Bronchial epithelial cell (primary cell): ENCODE results near the gene ATP13A4. TPM values are rescaled to one million over a fixed set of nuclear protein-coding genes. Genes with fewer than 3 reads are reported as not detected.

Experiments
- DNase-seq: peaks from one replicate; pipeline ENCODE4 v3.0.0-alpha.2; 2010; ENCODE audit warnings: low read depth
- FAIRE-seq: peaks from 2 replicates; lab custom pipeline; 2011; peaks lifted over from hg19 to GRCh38; lab: Jason Lieb, UNC
- H3K27me3 ChIP-seq: 2 replicates; pipeline ENCODE4 v1.5.1; 2011; ENCODE audit warnings: low read length; ENCODE audit not compliant: control insufficient read depth, insufficient read depth
- H3K36me3 ChIP-seq: 2 replicates; pipeline ENCODE4 v1.5.1; 2011; ENCODE audit warnings: low read length; ENCODE audit not compliant: control insufficient read depth, insufficient read depth
- H3K4me3 ChIP-seq: 2 replicates; pipeline ENCODE4 v1.5.1; 2011; ENCODE audit warnings: mild to moderate bottlenecking, low read depth, low read length, control low read depth
- total RNA-seq: library from RNA; depleted of rRNA; stranded (reverse); fragments of >200 nt; gene quantifications from 2 replicates; pipeline ENCODE4 v1.2.1, GENCODE V29; 2014
- TF ChIP-seq, protein P1 (sequence below): IDR thresholded peaks from 2 replicates; pipeline ENCODE4 v1.5.1; 2011; ENCODE audit warnings: mild to moderate bottlenecking, moderate library complexity, low read length, control low read depth, inconsistent platforms; ENCODE audit not compliant: insufficient read depth, severe bottlenecking

Gene ATP13A4
- total RNA-seq, 1 donor from 2014 or later: 4.2 TPM

DNA sequence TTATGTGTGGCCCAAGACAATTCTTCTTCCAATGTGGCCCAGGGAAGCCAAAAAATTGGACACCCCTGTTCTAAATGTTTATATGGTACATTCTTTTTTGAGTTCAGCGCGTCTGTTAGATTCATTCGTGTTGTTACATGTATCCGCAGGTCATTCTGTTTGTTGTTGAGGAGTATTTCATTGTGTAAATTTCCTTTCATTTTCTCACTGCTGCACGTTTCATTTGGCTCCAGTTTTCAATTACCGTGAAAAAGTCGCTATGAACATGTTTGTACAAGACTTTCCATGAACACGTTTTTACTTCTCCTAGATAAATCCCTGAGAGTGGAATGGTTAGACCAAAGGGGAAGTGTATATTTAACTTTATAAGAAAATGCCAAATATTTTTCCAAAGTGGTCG lies 30.8 kb upstream of the ATP13A4 start:
- TF ChIP-seq, protein P1, sequence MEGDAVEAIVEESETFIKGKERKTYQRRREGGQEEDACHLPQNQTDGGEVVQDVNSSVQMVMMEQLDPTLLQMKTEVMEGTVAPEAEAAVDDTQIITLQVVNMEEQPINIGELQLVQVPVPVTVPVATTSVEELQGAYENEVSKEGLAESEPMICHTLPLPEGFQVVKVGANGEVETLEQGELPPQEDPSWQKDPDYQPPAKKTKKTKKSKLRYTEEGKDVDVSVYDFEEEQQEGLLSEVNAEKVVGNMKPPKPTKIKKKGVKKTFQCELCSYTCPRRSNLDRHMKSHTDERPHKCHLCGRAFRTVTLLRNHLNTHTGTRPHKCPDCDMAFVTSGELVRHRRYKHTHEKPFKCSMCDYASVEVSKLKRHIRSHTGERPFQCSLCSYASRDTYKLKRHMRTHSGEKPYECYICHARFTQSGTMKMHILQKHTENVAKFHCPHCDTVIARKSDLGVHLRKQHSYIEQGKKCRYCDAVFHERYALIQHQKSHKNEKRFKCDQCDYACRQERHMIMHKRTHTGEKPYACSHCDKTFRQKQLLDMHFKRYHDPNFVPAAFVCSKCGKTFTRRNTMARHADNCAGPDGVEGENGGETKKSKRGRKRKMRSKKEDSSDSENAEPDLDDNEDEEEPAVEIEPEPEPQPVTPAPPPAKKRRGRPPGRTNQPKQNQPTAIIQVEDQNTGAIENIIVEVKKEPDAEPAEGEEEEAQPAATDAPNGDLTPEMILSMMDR: no peak
- FAIRE-seq: peak; percentile 84
- no peaks in the 10 kb centered on the region for H3K27me3 ChIP-seq
- peak; percentile 95 for DNase-seq
- H3K36me3 ChIP-seq: no peaks in the 10 kb centered on the region
- peak overlapping the region; percentile 15 for H3K4me3 ChIP-seq

DNA sequence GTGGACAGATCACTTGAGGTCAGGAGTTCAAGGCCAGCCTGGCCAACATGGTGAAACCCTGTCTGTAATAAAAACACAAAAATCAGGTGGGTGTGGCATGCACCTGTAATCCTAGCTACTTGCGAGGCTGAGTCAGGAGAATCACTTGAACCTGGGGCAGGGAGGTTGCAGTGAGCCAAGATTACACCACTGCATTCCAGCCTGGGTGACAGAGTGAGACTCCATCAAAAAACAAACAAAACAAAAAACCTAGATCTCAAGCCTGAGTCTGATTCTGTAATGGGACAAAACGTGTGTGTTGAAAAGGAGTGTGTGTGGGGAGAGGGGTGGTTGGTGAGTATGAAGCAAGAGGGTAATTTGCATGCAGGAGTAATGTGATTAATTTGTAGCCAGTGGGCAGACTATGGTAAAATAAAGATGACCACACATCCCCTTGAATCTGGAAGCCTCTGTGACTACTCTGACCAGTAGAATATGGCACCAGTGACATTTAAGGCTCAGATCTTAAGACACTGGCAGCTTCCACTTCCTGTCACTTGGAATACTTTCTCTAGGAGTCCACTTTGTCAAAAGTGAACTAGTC lies 19.9 kb upstream of the ATP13A4 start:
- H3K27me3 ChIP-seq: no peaks in the 10 kb centered on the region
- peak; percentile 39 for DNase-seq
- TF ChIP-seq, protein P1: no peak
- no peak for FAIRE-seq
- no peaks in the 10 kb centered on the region for H3K36me3 ChIP-seq
- no peak overlapping the region for H3K4me3 ChIP-seq

DNA sequence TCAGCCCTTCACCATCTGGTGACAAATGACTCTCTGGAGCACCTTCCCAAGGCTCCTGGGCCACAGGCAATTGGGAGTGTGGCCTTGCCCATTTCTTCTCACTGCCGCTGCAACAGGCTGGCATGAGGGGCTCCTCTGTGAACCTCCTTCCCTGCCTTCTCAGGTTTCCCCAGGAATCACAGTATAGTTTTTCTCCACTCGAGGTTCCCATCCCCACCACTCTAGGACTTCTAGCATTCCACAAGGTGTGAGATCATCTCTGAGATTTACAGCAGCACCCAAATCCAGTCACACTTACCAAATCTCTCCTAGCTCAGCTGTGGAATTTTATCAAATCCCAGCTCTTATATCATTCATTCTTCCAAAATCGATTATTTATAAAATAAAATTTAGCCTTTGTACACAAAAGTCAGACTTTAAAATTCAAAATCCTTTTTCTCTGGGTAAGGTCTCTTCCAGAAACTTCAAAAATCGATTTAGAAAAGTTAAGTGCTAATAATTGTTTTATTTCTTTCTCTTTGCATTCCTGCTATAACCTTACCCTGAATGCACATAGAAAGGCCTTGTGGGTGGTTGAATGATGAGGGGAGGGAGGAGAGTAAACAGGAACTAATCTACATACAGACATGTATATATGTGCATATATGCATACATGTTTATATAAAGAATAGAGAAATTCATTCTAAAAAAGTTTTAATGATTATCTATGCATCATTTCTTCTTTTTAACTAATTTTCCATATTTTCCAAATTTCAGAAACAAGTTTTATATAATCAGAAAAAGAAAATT lies 18.9 kb upstream of the ATP13A4 start:
- no peaks in the 10 kb centered on the region for H3K27me3 ChIP-seq
- TF ChIP-seq, protein P1: no peak
- FAIRE-seq: no peak
- no peak overlapping the region for H3K4me3 ChIP-seq
- no peak for DNase-seq
- H3K36me3 ChIP-seq: no peaks in the 10 kb centered on the region

DNA sequence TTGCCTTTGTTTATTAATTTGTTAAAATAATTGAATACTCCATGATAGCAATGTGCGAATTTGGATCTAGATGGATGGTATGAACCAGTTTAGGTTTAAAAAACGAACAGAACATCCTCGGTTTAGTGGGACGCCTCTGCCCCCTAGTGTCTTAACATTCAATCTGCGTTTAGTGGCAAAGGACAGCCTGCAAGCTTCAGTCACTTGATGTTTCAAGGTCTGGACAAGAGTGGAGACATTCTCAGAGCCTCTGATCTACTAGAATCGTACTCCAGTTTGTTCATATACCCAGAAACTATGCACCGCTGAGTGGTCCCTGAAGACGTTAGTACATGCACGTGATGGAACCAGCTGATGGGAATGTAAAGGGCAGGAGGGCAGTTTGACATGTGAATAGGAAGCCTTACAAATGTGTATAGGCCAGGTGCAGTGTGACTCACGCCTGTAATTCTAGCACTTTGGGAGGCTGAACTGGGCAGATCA lies 17.8 kb upstream of the ATP13A4 start:
- Histone ChIP-seq H3K4me3 (no peak overlapping the region), H3K36me3 (no peaks in the 10 kb centered on the region), H3K27me3 (no peaks in the 10 kb centered on the region)
- TF ChIP-seq, protein P1: peak; percentile 84
- FAIRE-seq (peak; percentile 86), DNase-seq (peak; percentile 61)

DNA sequence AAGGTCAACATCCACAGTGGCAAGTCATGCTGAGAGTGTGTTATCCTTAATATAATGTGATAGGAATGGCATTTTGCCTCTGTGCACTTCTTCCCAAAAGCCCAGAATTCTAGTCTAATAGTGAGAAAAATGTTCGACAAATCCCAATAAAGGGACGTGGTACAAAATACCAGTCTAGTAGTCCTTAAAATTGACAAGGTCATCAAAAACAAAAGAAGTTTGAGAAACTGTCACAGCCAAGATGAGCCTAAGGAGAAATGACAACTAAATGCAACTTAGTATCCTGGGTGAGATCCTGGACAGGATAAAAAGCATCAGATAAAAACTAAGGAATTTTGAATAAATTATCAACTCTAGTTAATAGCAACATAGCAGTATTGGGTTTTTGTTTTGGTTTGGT lies 14.4 kb upstream of the ATP13A4 start:
- Histone ChIP-seq H3K36me3 (no peaks in the 10 kb centered on the region), H3K4me3 (no peak overlapping the region), H3K27me3 (no peaks in the 10 kb centered on the region)
- DNase-seq: no peak
- no peak for FAIRE-seq
- TF ChIP-seq, protein P1: no peak
